Osteocyte (in vitro differentiated cells): ENCODE data around the gene THPO. TPM values are rescaled to one million over a fixed set of nuclear protein-coding genes. Genes with fewer than 3 reads are reported as not detected.

ENCODE experiments used
- DNase-seq: peaks from one replicate; pipeline ENCODE4 v3.0.0; 2021; ENCODE audit warnings: mixed read lengths; ENCODE audit not compliant: unreplicated experiment; ENCODE audit errors: extremely low spot score
- H3K27ac Mint-ChIP-seq: one replicate; pipeline ENCODE4 v1.8.0; 2021; ENCODE audit warnings: mild to moderate bottlenecking, mixed read lengths; ENCODE audit not compliant: unreplicated experiment
- H3K27me3 Mint-ChIP-seq: one replicate; pipeline ENCODE4 v1.8.0; 2021; ENCODE audit warnings: mixed read lengths; ENCODE audit not compliant: unreplicated experiment
- H3K36me3 Mint-ChIP-seq: one replicate; pipeline ENCODE4 v1.8.0; 2021; ENCODE audit warnings: mixed read lengths; ENCODE audit not compliant: unreplicated experiment
- H3K4me1 Mint-ChIP-seq: one replicate; pipeline ENCODE4 v1.8.0; 2021; ENCODE audit warnings: mixed read lengths; ENCODE audit not compliant: unreplicated experiment
- H3K4me3 Mint-ChIP-seq: one replicate; pipeline ENCODE4 v1.8.0; 2021; ENCODE audit warnings: mild to moderate bottlenecking, moderate library complexity, mixed read lengths; ENCODE audit not compliant: unreplicated experiment
- H3K9me3 Mint-ChIP-seq: one replicate; pipeline ENCODE4 v1.8.0; 2021; ENCODE audit warnings: mixed read lengths; ENCODE audit not compliant: unreplicated experiment
- total RNA-seq: library from RNA; stranded (reverse); gene quantifications from 2 replicates; pipeline ENCODE4 v1.2.1, GENCODE V29; 2021
- TF ChIP-seq, protein P1 (sequence below): fragments of 200-600 bp; sonication (generic); IDR thresholded peaks from 2 replicates; pipeline ENCODE4 v1.5.0; 2021; ENCODE audit warnings: antibody characterized with exemption, mild to moderate bottlenecking, moderate library complexity

Gene THPO
- total RNA-seq, 1 donor from 2014 or later: not detected

DNA sequence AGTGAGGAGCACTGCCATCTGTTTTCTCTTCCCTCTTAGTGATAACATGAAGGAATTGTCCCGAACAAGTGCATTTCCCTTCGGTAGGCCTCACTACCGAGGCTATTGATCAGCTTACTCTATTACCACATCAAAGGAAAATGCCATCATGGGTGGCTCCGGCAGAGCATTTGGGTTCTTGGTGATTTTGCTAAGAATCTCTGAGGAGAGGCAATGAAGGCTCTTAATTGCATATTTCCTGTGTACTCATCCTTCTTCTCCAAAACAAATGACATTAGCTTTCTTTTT lies 37.1 kb upstream of the THPO start:
- TF ChIP-seq, protein P1, sequence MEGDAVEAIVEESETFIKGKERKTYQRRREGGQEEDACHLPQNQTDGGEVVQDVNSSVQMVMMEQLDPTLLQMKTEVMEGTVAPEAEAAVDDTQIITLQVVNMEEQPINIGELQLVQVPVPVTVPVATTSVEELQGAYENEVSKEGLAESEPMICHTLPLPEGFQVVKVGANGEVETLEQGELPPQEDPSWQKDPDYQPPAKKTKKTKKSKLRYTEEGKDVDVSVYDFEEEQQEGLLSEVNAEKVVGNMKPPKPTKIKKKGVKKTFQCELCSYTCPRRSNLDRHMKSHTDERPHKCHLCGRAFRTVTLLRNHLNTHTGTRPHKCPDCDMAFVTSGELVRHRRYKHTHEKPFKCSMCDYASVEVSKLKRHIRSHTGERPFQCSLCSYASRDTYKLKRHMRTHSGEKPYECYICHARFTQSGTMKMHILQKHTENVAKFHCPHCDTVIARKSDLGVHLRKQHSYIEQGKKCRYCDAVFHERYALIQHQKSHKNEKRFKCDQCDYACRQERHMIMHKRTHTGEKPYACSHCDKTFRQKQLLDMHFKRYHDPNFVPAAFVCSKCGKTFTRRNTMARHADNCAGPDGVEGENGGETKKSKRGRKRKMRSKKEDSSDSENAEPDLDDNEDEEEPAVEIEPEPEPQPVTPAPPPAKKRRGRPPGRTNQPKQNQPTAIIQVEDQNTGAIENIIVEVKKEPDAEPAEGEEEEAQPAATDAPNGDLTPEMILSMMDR: no peak
- no peak overlapping the region for H3K27ac Mint-ChIP-seq
- H3K4me1 Mint-ChIP-seq: no peaks in the 10 kb centered on the region
- H3K27me3 Mint-ChIP-seq: peaks cover 19% of the 10 kb centered on the region
- H3K36me3 Mint-ChIP-seq: no peaks in the 10 kb centered on the region
- H3K4me3 Mint-ChIP-seq: no peak overlapping the region
- no peaks in the 10 kb centered on the region for H3K9me3 Mint-ChIP-seq
- DNase-seq: no peak

DNA sequence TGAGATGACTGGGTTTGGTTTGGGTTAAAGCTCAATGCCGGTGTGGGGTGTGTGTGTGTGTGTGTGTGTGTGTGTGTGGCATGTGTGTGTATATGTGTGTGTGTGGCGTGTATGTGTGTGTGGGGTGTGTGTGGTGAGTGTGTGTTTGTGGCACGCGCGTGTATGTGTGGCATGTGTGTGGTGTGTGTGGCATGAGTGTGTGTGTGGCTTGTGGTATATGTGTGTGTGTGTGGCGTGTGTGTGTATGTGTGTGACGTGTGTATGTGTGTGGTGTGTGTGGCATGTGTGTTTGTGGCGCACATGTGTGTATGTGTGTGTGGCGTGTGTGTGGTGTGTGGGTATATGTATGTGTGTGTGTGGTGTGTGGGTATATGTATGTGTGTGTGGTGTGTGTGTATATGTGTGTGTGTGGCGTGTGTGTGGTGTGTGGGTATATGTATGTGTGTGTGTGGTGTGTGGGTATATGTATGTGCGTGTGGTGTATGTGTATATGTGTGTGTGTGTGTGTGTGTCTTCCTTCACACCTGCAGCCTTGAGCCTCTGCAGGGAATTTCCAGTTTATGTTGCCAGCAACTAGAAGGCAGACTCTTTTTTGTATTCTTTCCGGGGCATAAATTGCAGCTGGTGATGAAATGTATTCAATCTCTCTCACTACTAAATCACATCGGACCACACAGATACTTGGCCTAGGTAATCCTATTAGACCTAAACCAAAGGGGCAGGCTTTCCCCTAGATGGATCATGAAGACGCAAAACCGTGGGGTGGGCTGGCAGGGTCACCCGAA lies 36.6 kb upstream of the THPO start:
- DNase-seq: no peak
- Mint-ChIP-seq H3K4me3 (no peak overlapping the region), H3K4me1 (no peaks in the 10 kb centered on the region), H3K9me3 (no peaks in the 10 kb centered on the region), H3K27me3 (peaks cover 16% of the 10 kb centered on the region), H3K27ac (no peak overlapping the region), H3K36me3 (no peaks in the 10 kb centered on the region)
- TF ChIP-seq, protein P1: no peak

DNA sequence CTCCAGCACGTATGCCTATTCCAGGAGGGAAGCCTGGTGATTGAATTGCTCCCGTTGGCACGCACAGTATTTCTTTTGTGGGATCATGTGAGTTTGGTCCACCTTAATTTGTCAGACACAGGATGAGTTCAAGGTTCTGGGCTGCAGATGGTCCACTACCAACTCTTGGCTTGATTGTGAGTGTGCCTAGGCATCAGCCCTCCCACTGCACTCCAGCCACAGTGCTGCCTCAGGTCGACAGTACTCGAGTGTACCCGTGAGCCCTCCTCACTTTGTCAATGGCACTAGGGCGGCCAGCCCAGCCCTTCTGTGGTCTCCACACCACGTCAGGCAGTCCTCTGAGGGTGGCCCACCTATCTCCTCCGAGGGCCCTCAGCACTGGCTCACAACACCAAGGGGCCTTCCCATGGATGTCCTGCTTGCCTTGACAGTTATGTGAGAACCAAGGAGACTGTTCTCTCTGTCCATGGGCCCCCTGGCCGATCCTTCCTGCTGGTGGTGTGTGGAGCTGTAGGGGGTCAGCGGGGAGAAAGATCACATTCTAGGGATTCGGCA lies 32.0 kb upstream of the THPO start:
- DNase-seq: no peak
- Mint-ChIP-seq H3K4me1 (no peaks in the 10 kb centered on the region), H3K27ac (no peak overlapping the region), H3K9me3 (no peaks in the 10 kb centered on the region), H3K4me3 (no peak overlapping the region), H3K36me3 (no peaks in the 10 kb centered on the region), H3K27me3 (peaks cover 16% of the 10 kb centered on the region)
- TF ChIP-seq, protein P1: no peak

DNA sequence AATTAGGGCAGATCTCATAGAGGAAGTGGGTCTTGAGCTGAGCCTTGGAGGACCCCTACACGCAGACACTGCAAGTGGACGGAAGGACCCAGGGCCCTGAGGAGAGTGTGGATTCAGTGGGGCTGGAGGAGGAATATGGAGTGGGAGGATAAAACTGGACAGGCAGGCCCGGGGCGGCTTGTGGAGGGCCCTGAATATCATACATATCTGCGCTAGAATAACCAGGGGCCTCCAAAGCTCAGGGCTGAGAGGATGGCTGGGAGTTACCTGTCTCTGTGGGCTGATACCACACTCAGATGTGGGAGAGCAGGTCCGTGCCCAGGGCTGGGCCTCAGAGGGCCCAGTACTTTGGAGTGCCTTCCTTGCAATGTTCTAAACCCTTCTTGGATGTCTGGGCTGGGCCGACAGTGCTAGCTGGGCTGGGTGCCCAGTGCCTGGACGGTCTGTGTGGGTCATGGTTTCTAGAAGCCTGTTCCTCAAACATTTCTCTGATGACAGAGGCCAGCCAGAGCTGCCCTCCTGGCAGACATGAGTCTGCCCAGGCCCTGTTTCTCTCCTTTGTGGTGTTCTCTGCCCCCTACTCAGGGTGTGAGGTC lies 31.4 kb upstream of the THPO start:
- TF ChIP-seq, protein P1: no peak
- Mint-ChIP-seq H3K9me3 (no peaks in the 10 kb centered on the region), H3K4me1 (no peaks in the 10 kb centered on the region), H3K27me3 (peaks cover 18% of the 10 kb centered on the region), H3K36me3 (no peaks in the 10 kb centered on the region), H3K4me3 (no peak overlapping the region), H3K27ac (no peak overlapping the region)
- DNase-seq: no peak
